GM21381 (cell line): ENCODE results near the gene KHDC4.
"Not testable (repeated sequence)": the region's sequence is repeated elsewhere in the genome, so short reads cannot be mapped to it uniquely, and the experiment has no call there.

Experiments used
- ATAC-seq: cut with Tn5 transposase; IDR thresholded peaks from one replicate; pipeline ENCODE4 v1.9.1; 2021; ENCODE audit warnings: mild to moderate bottlenecking, moderate library complexity; ENCODE audit not compliant: unreplicated experiment

KHDC4 gene

GRCh38 chr1:155911156-155912055 lies 22.8 kb downstream of the KHDC4 start, which contains the start of gene RIT1:
Gene RIT1, minus strand, starts transcription at chr1:155911349. Its CDS starts 588 bp downstream, at chr1:155910761.
- peak; percentile 83 for ATAC-seq

DNA sequence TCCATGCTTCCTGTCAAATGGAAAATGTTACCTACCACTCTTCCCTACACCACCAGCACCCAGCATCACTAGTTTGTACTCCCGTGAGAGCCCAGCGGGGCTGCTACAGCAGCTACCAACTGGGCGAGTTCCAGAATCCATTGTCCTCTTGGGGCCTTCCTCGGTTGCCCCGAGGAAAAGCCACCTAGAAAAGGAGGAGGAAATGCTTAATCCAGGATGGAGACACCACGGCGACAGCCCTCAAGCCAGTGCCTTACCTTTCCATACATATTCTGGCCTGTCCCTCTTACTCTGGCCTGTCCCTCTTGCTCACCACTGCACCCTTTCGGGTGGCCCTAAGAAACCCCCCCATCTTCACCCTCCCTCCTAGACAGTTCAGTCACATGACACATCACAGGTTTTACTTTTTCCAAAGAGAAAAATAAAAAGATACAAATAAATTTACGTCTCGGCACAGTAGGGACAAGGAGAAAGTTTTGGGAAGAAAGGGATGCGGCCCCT lies 23.5 kb downstream of the KHDC4 start:
- ATAC-seq, result no peak

- ATAC-seq, result no peak
These were observed 24.3 kb downstream of the KHDC4 start for GRCh38 chr1:155909894-155910293.

GRCh38 chr1:155904261-155904660 lies 30.0 kb downstream of the KHDC4 start:
- no peak for ATAC-seq

DNA sequence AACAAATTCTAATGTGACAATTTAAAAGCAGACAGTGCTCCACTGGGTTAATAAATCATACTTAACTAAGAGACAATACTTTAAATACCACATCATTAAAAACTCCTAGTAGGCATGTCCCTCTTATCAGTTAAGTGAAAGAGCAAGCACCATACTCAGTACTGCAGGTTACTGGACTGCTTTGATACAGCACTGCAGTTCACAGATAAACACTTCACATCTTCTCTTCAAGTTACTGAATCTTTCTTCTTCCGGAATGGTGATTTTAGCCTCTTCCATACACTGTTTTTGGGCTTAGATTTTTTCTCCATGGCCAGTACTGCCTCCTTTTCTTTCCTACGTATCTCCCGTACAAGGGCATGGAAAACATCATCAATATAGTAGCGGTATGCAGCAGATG lies 34.1 kb downstream of the KHDC4 start:
- no peak for ATAC-seq

DNA sequence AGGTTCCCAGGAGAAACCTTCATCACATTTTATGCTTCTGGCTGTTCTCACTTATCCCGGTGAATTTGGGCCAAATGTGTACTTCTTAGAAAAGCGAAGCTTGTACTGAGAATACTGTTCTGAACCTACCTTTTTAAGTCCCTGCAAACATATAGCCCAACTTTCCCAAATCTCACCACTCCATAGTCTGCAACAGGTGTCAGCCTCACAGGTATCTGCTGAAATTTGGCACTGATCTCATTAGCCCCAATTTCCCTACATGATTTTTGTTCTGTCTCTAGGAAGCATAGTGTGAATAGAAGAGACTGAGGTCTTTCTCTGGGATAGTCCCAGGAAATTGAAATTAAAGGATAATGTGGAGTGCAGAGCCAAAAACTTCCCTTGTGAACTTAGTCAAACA lies 34.5 kb downstream of the KHDC4 start:
- no peak for ATAC-seq

DNA sequence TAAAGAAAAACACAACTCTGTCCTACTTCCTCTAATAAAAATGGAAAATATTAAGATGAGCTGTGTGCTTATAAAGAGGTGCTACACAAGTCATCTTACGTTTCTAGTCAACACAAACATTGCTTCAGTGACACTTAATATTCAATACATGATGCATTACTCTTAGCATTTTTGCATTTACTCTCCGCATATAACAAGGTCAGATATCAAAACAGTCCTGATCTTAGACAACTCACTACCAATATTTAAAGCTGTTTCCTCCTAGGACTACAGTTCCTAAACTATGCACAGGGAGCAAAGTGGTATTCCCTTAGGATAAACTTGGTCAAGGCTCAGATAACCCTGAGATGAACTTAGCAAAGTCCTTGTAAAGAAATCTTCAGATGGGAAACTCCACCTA lies 35.3 kb downstream of the KHDC4 start:
- ATAC-seq, result no peak

GRCh38 chr1:155897746-155898145 lies 36.5 kb downstream of the KHDC4 start:
- no peak for ATAC-seq

- ATAC-seq, result not testable (repeated sequence)
These were observed 37.7 kb downstream of the KHDC4 start for GRCh38 chr1:155896476-155896875.

- not testable (repeated sequence) for ATAC-seq
These were observed 38.6 kb downstream of the KHDC4 start for GRCh38 chr1:155895617-155896016.

GRCh38 chr1:155893389-155894142 lies 40.6 kb downstream of the KHDC4 start:
- no peak for ATAC-seq

DNA sequence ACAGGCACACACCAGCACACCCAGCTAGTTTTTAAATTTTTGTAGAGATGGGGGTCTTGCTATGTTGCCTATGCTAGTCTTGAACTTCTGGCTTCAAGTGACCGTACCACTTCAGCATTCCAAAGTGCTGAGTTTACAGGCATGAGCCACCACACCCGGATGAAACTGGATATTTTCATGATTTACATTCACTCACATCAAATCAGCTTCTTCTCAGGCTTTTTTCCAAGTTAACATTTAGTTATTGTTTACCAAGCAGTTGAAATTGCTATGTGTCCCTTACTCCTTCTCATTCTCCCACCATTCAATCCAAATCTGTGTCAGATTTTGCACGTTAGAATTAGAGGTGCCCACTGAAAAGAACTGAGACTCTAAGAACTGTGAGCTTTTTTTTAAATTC lies 41.4 kb downstream of the KHDC4 start:
- ATAC-seq, result no peak

GRCh38 chr1:155890251-155890650 lies 44.0 kb downstream of the KHDC4 start:
- no peak for ATAC-seq

DNA sequence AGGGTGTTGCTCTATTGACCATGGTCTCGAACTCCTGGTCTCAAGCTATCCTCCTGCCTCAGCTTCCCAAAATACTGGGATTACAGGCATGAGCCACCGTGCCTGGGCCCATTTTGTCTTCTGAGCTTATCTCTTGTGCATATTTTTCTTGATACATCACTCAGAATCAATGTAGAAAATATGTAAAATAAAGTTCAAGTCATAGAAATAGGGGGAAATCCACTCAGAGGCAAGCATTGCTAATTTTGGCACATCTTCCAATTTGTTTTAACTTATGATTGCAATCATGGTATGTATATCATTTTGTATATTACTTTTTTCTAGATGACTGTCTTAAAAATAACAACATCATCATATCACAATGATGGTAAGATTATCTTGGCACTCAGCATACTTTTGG lies 44.6 kb downstream of the KHDC4 start:
- no peak for ATAC-seq

DNA sequence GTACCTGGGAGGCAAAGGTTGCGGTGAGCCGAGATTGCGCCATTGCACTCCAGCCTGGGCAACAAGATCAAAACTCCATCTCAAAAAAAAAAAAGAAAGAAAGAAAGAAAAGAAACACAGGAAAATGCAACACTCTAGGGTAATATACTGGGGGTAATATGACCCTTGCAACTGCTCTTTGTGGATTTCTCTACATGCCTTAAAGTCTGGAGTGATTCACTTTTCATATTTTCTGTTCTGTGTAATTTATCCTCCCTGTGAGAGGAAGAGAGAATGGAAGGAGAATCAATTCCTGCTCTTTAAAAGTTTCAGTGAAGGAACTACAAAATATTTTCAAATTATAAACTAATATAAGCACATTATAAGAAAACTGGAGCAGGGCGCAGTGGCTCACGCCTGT lies 45.7 kb downstream of the KHDC4 start:
- no peak for ATAC-seq

GRCh38 chr1:155884982-155885381 lies 49.2 kb downstream of the KHDC4 start:
- ATAC-seq, result no peak

DNA sequence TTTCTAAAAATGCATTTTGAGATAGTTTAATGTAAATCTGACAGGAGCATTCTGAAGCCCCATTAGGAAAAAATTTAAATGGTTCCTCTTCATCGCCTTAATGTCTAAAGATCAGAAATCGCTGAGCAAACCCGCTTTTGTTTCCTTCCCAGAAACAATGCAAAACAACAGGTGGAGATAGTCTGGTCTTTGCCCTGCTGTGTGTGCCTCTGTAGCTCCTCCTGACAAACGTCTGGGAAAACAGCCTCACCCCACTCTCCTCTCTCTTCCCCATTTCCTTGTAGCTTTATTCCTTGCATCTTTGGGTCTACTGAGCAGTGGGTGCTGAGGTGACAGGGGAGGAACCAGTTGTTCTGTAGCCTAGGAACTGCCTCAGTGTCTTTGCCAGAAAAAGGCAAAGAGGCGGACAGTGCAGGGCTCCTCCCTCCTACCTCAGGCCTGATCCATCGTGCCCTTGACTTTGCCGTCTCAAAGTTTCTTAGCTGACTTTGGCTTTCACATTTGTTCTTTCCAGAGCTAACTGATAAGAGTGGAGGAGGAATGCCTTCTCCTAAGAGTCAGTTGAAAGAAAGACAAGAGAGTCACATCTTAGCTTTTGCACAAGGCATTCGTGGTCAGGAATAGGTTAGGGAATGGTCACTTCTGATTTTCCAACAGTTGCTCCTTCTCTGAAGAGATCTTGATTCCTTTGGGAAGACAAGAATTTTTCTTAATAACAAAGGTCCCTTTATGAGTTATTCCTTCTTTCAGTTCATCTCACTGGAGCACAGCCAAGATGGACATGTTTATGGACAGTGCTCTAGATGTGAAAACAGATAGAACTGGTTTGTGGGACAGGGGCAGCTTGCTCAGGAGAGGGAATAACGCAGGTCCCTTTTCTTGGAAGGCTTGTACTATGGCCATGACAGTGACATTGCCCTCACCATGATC lies 49.9 kb downstream of the KHDC4 start:
- ATAC-seq, result no peak

GRCh38 chr1:155882766-155883165 lies 51.4 kb downstream of the KHDC4 start:
- ATAC-seq, result no peak

DNA sequence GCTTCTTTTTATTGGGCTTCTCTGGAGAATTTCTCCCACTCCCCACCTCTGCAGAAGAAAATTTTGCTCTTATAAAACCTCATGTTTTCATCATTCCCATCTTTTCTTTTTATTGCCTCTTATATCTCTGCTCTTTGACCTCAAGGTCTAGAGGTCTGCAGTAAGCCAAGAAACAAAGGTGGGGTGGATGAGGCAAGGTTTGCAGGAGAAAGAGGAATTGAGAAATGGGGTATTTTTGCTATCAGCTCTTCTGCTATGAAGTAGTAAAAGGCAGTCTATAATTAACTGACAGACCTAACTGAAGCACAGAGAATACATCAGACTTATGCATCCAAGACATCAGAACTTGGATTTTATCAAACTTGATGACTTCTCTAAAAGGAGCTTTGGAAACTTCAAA lies 52.0 kb downstream of the KHDC4 start:
- no peak for ATAC-seq

- no peak for ATAC-seq
These were observed 53.3 kb downstream of the KHDC4 start for GRCh38 chr1:155880950-155881349.

DNA sequence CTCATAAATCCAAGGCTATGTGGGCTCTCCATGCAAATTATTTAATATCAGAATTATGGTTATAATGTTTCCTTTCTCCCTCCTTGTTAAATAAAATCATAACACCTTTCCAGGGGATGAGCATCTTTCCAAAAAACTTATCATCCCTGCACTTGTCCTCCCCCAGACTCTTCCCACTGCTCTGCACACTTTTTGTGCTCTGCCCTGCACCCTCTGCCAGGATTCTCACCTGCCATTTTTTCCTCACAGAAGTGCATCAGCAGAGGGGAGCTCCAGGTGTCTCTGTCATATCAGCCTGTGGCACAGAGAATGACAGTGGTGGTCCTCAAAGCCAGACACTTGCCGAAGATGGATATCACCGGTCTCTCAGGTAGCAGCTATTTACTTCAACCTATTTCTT lies 54.0 kb downstream of the KHDC4 start:
- ATAC-seq, result no peak
